SK-N-SH (cell line): Measurements from ENCODE around the gene MFAP4. TPM values are rescaled to one million over a fixed set of nuclear protein-coding genes. Genes with fewer than 3 reads are reported as not detected.

Source experiments
- CTCF ChIA-PET: fragments of 300-600, 350-600 bp; formaldehyde crosslinking; extraction: SDS; loops from one replicate; lab custom pipeline; 2021; lab: Yijun Ruan, JAX
- POLR2A ChIA-PET: fragments of 350-600 bp; sonication (Branson Sonifier 250); formaldehyde crosslinking; extraction: SDS; loops from one replicate; lab custom pipeline; 2020; ENCODE audit warnings: antibody characterized with exemption, inconsistent platforms; lab: Yijun Ruan, JAX
- DNase-seq: peaks from one replicate; pipeline ENCODE4 v3.0.0; 2012
- H2AFZ ChIP-seq: fragments of 200-600 bp; sonication (generic); 2 replicates; pipeline ENCODE4 v1.8.1; 2016; ENCODE audit warnings: antibody characterized with exemption, mild to moderate bottlenecking, low read depth
- H3F3A ChIP-seq: fragments of 200-600 bp; sonication (generic); replicated peaks from 2 replicates; pipeline ENCODE3; 2016; ENCODE audit warnings: antibody characterized with exemption, mild to moderate bottlenecking; ENCODE audit not compliant: insufficient read depth
- H3K27ac ChIP-seq, 2 experiments: fragments of 200-500 bp in 1 of 2; fragments of 200-600 bp in 1 of 2; sonication (Bioruptor generic) in 1 of 2; sonication (generic), shearing (Covaris generic) in 1 of 2; 2 replicates each; pipeline versions ENCODE4 v1.5.1 to v1.6.1; 2014 to 2016; ENCODE audit warnings: low read depth in 2 of 2, inconsistent platforms in 1 of 2, low read length in 1 of 2, mild to moderate bottlenecking in 1 of 2, mixed read lengths in 1 of 2
- H3K27me3 ChIP-seq: fragments of 200-600 bp; sonication (generic), shearing (Covaris generic); 2 replicates; pipeline ENCODE4 v1.6.1; 2016; ENCODE audit warnings: mixed run types; ENCODE audit not compliant: insufficient read depth
- H3K36me3 ChIP-seq, 2 experiments: fragments of 200-500 bp in 1 of 2; fragments of 200-600 bp in 1 of 2; sonication (Bioruptor generic) in 1 of 2; sonication (generic) in 1 of 2; replicated peaks in 1 of 2; 2 replicates each; pipeline versions ENCODE3 to v1.5.1; 2014 to 2016; ENCODE audit warnings: low read length in 1 of 2, mild to moderate bottlenecking in 1 of 2; ENCODE audit not compliant: insufficient read depth in 2 of 2, control insufficient read depth in 1 of 2
- H3K4me1 ChIP-seq, 2 experiments: fragments of 200-500 bp in 1 of 2; fragments of 200-600 bp in 1 of 2; sonication (Bioruptor generic) in 1 of 2; sonication (generic), shearing (Covaris generic) in 1 of 2; 2 replicates each; pipeline versions ENCODE4 v1.5.1 to v1.6.1; 2014 to 2016; ENCODE audit warnings: low read depth in 1 of 2, low read length in 1 of 2, mixed run types in 1 of 2; ENCODE audit not compliant: insufficient read depth in 2 of 2, control insufficient read depth in 1 of 2
- H3K4me2 ChIP-seq: fragments of 200-600 bp; sonication (generic), shearing (Covaris generic); 2 replicates; pipeline ENCODE4 v1.6.1; 2017; ENCODE audit warnings: mixed run types
- H3K4me3 ChIP-seq, 2 experiments: fragments of 200-500 bp in 1 of 2; fragments of 200-600 bp in 1 of 2; sonication (Bioruptor generic) in 1 of 2; sonication (generic), shearing (Covaris generic) in 1 of 2; 2 replicates each; pipeline versions ENCODE4 v1.5.1 to v1.8.1; 2014 to 2016; ENCODE audit warnings: low read depth in 2 of 2, inconsistent platforms in 1 of 2, low read length in 1 of 2, mild to moderate bottlenecking in 1 of 2, mixed read lengths in 1 of 2, moderate library complexity in 1 of 2
- H3K79me2 ChIP-seq: fragments of 200-600 bp; sonication (generic); 2 replicates; pipeline ENCODE4 v1.8.1; 2017; ENCODE audit warnings: mild to moderate bottlenecking; ENCODE audit not compliant: insufficient read depth
- H3K9ac ChIP-seq: fragments of 200-600 bp; sonication (generic); 2 replicates; pipeline ENCODE4 v1.6.1; 2017; ENCODE audit warnings: mixed run types
- H3K9me2 ChIP-seq: fragments of 200-600 bp; sonication (generic); 2 replicates; pipeline ENCODE4 v1.6.1; 2017; ENCODE audit warnings: mixed run types
- H3K9me3 ChIP-seq: fragments of 200-600 bp; sonication (generic); 2 replicates; pipeline ENCODE4 v1.6.1; 2017; ENCODE audit warnings: mixed run types, mild to moderate bottlenecking, moderate library complexity
- H4K20me1 ChIP-seq: fragments of 200-600 bp; sonication (generic); 2 replicates; pipeline ENCODE4 v1.6.1; 2017; ENCODE audit warnings: mild to moderate bottlenecking, mixed run types; ENCODE audit not compliant: insufficient read depth
- CHD2 ChIP-seq: fragments of 150-350 bp; IDR thresholded peaks from 2 replicates; pipeline ENCODE4 v1.6.1; 2018; ENCODE audit warnings: low read length; ENCODE audit not compliant: partially characterized antibody
- ELF1 ChIP-seq: IDR thresholded peaks from 2 replicates; pipeline ENCODE4 v1.4.0; 2012
- FOSL2 ChIP-seq: IDR thresholded peaks from 2 replicates; pipeline ENCODE4 v1.4.0; 2012; ENCODE audit warnings: low read depth, mild to moderate bottlenecking, moderate library complexity, borderline replicate concordance
- FOXJ3 ChIP-seq: sonication (generic); formaldehyde crosslinking; IDR thresholded peaks from 2 replicates; pipeline ENCODE4 v1.5.1; 2020; ENCODE audit warnings: mild to moderate bottlenecking, missing genetic modification reagents
- FOXM1 ChIP-seq: IDR thresholded peaks from 2 replicates; pipeline ENCODE4 v1.4.0; 2012; ENCODE audit warnings: low read depth, mild to moderate bottlenecking
- GATA2 ChIP-seq: sonication (generic); formaldehyde crosslinking; IDR thresholded peaks from 2 replicates; pipeline ENCODE4 v1.5.0; 2020; ENCODE audit warnings: mild to moderate bottlenecking, missing genetic modification reagents
- MXI1 ChIP-seq: IDR thresholded peaks from 2 replicates; pipeline ENCODE4 v1.6.1; 2012; ENCODE audit warnings: mild to moderate bottlenecking, low read depth, low read length, improper control_type of control experiment
- NFIC ChIP-seq: IDR thresholded peaks from 2 replicates; pipeline ENCODE4 v1.4.0; 2012; ENCODE audit warnings: borderline replicate concordance
- POLR2AphosphoS5 ChIP-seq: IDR thresholded peaks from 2 replicates; pipeline ENCODE4 v1.6.1; 2012; ENCODE audit warnings: low read depth, low read length
- RAD21 ChIP-seq: IDR thresholded peaks from 2 replicates; pipeline ENCODE4 v1.6.1; 2012; ENCODE audit warnings: mild to moderate bottlenecking, low read length
- RCOR1 ChIP-seq: fragments of 150-350 bp; IDR thresholded peaks from 2 replicates; pipeline ENCODE4 v1.6.1; 2017; ENCODE audit warnings: antibody characterized with exemption, low read length
- RXRA ChIP-seq: IDR thresholded peaks from 2 replicates; pipeline ENCODE4 v1.4.0; 2012; ENCODE audit warnings: low read depth, mild to moderate bottlenecking, borderline replicate concordance
- SMC3 ChIP-seq: IDR thresholded peaks from 2 replicates; pipeline ENCODE4 v1.6.1; 2012; ENCODE audit warnings: low read depth, low read length, improper control_type of control experiment
- YY1 ChIP-seq: IDR thresholded peaks from 2 replicates; pipeline ENCODE4 v1.4.0; 2012; ENCODE audit warnings: low read depth, mild to moderate bottlenecking
- WGBS: methylation state at CpG from one replicate; pipeline ENCODE4 v1.1.6; 2017; ENCODE audit warnings: low lambda C conversion rate; 5-methylcytosine and 5-hydroxymethylcytosine counted together
- polyA plus RNA-seq, 3 experiments: library from polyadenylated mRNA; depleted of rRNA; stranded (reverse); fragments of >200 nt; gene quantifications; 2 replicates each; pipeline ENCODE4 v1.2.3, GENCODE V29; 2012
- TF ChIP-seq, protein P1 (sequence below): IDR thresholded peaks from 2 replicates; pipeline ENCODE4 v1.4.0; 2012; ENCODE audit warnings: low read depth, borderline replicate concordance
- TF ChIP-seq, protein P2 (sequence below): IDR thresholded peaks from 2 replicates; pipeline ENCODE4 v1.4.0; 2012; ENCODE audit warnings: low read depth, borderline replicate concordance
- TF ChIP-seq, protein P3 (sequence below): fragments of 200-600 bp; sonication (generic); IDR thresholded peaks from 2 replicates; pipeline ENCODE4 v1.6.1; 2017; ENCODE audit warnings: antibody characterized with exemption, mild to moderate bottlenecking, moderate library complexity
- TF ChIP-seq, protein P4 (sequence below): IDR thresholded peaks from 2 replicates; pipeline ENCODE4; 2012
- TF ChIP-seq, protein P5 (sequence below): IDR thresholded peaks from 2 replicates; pipeline ENCODE4 v1.6.1; 2012; ENCODE audit warnings: mild to moderate bottlenecking, low read depth, low read length, moderate library complexity

Gene MFAP4, protein sequence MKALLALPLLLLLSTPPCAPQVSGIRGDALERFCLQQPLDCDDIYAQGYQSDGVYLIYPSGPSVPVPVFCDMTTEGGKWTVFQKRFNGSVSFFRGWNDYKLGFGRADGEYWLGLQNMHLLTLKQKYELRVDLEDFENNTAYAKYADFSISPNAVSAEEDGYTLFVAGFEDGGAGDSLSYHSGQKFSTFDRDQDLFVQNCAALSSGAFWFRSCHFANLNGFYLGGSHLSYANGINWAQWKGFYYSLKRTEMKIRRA
- 112 and 120 TPM in 2 replicates for polyA plus RNA-seq (2012; rRNA removed)
- polyA plus RNA-seq (2012; cell fraction: cytosol; rRNA removed), result 98.4 and 115 TPM in 2 replicates
- 99.5 and 101 TPM in 2 replicates for polyA plus RNA-seq (2012; cell fraction: nucleus; rRNA removed)

DNA sequence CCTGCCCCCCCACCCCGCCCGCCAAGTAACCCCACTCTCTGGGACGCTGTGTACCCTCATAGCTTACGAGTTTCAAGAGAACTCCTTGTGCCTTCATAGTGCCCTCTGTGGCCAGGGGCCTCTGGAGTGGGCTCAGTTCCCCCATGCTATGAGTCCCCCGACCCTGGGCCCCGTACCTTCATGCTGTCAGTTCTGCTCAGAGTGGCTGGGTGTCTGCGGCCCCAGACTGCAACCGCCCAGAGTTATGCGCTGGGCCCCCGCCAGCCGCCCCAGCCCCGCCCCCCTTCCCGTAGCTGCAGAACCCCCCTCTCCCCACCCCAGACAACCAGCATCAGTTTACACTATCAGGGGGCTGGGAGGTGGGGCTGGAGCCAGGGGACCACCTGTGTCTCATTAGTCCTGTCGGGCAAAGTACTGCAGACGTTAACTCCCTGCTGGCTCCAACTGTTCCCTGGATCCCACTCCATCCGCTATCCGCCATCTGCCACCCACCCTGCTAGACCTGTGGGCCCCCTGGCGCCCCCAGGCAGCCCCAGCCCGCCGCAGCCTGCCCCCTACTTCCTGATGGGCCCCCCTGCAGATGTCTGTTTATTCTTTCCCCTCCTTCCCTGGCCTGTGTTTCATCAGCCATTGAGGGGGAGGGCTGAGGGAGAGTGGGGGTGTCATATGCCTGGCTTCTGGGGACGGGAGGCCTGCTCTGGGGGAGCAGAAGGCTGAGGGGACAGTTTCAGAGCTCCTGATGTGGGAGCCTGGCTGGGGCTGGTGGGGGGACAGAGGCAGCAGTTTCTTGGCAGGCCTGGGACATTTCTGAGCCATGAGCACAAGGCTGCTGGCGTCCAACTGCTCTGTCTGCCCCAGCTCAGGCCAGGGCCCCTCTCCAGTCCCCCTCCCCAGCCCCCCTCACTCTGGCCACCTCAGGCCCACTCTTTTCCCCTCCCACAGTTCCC, at the start of gene MFAP4:
TSS of gene MFAP4 (minus strand) at position 217 of the 947 bp plus-strand sequence. CDS start at position 182, 35 bp downstream.
- Histone ChIP-seq H3K36me3 (peaks cover 11 to 22% of the 10 kb centered on the region in 2 experiments), H3K27ac (peak within 1 kb of the TSS; percentile 98 to 99), H2AFZ (peak within 1 kb of the TSS; percentile 70; the same call in 1 of the 2 replicates), H3K27me3 (no peaks in the 10 kb centered on the region), H3K9me3 (no peaks in the 10 kb centered on the region), H3K4me3 (peak within 1 kb of the TSS; percentile 55 to 69), H3K4me1 (peaks cover 58 to 90% of the 10 kb centered on the region in 2 experiments), H3K9me2 (no peaks in the 10 kb centered on the region), H3K79me2 (peaks cover 33% of the 10 kb centered on the region), H3K9ac (peak within 1 kb of the TSS; percentile 77), H3K4me2 (peak within 1 kb of the TSS; percentile 92), H3F3A (peaks cover 55% of the 10 kb centered on the region), H4K20me1 (0 out of 2 replicates have a peak, but pooled peaks cover 7% of the 10 kb centered on the region)
- WGBS, result 14% methylated on average over 16 of the region's 22 CpGs
- DNase-seq, result peak; percentile 91
- ChIA-PET POLR2A (interaction anchor here (0.6 to 2.8 kb wide), 6 partner anchors 9 to 529 kb away, joined by 3 to 29 read pairs (median 9); partner anchors contain the start of genes B9D1, MAPK7 and RNF112), CTCF (interaction anchor here (0.7 to 7.2 kb wide), 6 partner anchors 16 to 140 kb away, joined by 3 to 56 read pairs (median 4); partner anchors contain the start of genes B9D1 and RNF112)
- TF ChIP-seq SMC3 (0 out of 2 replicates have a peak, but pooled peaks have one; percentile 12), RAD21 (0 out of 2 replicates have a peak, but pooled peaks have one; percentile 3), MXI1 (peak; percentile 51; the same call in 1 of the 2 replicates), YY1 (0 out of 2 replicates have a peak, but pooled peaks have one; percentile 43), ELF1 (peak; percentile 62), CHD2 (peak; percentile 79), NFIC (peak; percentile 76), FOXJ3 (peak; percentile 95), GATA2 (peak; percentile 74), FOSL2 (peak; percentile 9; the same call in 1 of the 2 replicates), RXRA (0 out of 2 replicates have a peak, but pooled peaks have one; percentile 34), RCOR1 (peak; percentile 64; the same call in 1 of the 2 replicates), FOXM1 (no peak; the same call in none of the 2 replicates), POLR2AphosphoS5 (peak; percentile 81)
- TF ChIP-seq, protein P1, sequence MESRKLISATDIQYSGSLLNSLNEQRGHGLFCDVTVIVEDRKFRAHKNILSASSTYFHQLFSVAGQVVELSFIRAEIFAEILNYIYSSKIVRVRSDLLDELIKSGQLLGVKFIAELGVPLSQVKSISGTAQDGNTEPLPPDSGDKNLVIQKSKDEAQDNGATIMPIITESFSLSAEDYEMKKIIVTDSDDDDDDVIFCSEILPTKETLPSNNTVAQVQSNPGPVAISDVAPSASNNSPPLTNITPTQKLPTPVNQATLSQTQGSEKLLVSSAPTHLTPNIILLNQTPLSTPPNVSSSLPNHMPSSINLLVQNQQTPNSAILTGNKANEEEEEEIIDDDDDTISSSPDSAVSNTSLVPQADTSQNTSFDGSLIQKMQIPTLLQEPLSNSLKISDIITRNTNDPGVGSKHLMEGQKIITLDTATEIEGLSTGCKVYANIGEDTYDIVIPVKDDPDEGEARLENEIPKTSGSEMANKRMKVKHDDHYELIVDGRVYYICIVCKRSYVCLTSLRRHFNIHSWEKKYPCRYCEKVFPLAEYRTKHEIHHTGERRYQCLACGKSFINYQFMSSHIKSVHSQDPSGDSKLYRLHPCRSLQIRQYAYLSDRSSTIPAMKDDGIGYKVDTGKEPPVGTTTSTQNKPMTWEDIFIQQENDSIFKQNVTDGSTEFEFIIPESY, result peak; percentile 22; the same call in 1 of the 2 replicates
- TF ChIP-seq, protein P2, sequence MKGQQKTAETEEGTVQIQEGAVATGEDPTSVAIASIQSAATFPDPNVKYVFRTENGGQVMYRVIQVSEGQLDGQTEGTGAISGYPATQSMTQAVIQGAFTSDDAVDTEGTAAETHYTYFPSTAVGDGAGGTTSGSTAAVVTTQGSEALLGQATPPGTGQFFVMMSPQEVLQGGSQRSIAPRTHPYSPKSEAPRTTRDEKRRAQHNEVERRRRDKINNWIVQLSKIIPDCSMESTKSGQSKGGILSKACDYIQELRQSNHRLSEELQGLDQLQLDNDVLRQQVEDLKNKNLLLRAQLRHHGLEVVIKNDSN, result no peak
- TF ChIP-seq, protein P3, sequence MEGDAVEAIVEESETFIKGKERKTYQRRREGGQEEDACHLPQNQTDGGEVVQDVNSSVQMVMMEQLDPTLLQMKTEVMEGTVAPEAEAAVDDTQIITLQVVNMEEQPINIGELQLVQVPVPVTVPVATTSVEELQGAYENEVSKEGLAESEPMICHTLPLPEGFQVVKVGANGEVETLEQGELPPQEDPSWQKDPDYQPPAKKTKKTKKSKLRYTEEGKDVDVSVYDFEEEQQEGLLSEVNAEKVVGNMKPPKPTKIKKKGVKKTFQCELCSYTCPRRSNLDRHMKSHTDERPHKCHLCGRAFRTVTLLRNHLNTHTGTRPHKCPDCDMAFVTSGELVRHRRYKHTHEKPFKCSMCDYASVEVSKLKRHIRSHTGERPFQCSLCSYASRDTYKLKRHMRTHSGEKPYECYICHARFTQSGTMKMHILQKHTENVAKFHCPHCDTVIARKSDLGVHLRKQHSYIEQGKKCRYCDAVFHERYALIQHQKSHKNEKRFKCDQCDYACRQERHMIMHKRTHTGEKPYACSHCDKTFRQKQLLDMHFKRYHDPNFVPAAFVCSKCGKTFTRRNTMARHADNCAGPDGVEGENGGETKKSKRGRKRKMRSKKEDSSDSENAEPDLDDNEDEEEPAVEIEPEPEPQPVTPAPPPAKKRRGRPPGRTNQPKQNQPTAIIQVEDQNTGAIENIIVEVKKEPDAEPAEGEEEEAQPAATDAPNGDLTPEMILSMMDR, result no peak
- TF ChIP-seq, protein P4, sequence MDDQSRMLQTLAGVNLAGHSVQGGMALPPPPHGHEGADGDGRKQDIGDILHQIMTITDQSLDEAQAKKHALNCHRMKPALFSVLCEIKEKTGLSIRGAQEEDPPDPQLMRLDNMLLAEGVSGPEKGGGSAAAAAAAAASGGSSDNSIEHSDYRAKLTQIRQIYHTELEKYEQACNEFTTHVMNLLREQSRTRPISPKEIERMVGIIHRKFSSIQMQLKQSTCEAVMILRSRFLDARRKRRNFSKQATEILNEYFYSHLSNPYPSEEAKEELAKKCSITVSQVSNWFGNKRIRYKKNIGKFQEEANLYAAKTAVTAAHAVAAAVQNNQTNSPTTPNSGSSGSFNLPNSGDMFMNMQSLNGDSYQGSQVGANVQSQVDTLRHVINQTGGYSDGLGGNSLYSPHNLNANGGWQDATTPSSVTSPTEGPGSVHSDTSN, result peak; percentile 49; the same call in 1 of the 2 replicates
- TF ChIP-seq, protein P5, sequence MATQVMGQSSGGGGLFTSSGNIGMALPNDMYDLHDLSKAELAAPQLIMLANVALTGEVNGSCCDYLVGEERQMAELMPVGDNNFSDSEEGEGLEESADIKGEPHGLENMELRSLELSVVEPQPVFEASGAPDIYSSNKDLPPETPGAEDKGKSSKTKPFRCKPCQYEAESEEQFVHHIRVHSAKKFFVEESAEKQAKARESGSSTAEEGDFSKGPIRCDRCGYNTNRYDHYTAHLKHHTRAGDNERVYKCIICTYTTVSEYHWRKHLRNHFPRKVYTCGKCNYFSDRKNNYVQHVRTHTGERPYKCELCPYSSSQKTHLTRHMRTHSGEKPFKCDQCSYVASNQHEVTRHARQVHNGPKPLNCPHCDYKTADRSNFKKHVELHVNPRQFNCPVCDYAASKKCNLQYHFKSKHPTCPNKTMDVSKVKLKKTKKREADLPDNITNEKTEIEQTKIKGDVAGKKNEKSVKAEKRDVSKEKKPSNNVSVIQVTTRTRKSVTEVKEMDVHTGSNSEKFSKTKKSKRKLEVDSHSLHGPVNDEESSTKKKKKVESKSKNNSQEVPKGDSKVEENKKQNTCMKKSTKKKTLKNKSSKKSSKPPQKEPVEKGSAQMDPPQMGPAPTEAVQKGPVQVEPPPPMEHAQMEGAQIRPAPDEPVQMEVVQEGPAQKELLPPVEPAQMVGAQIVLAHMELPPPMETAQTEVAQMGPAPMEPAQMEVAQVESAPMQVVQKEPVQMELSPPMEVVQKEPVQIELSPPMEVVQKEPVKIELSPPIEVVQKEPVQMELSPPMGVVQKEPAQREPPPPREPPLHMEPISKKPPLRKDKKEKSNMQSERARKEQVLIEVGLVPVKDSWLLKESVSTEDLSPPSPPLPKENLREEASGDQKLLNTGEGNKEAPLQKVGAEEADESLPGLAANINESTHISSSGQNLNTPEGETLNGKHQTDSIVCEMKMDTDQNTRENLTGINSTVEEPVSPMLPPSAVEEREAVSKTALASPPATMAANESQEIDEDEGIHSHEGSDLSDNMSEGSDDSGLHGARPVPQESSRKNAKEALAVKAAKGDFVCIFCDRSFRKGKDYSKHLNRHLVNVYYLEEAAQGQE, result 0 out of 2 replicates have a peak, but pooled peaks have one; percentile 8
